Breast epithelium (tissue), 3 donors: ENCODE measurements around the gene SSR4.

ENCODE experiments used
- POLR2A ChIP-seq: fragments of 450-650 bp; IDR thresholded peaks from one replicate; pipeline ENCODE4 v1.6.1; 2016; ENCODE audit warnings: antibody characterized with exemption, mild to moderate bottlenecking, moderate library complexity
- POLR2AphosphoS5 ChIP-seq, 3 donors: sonication (generic); formaldehyde crosslinking; IDR thresholded peaks; one replicate each; pipeline ENCODE4 v1.6.1; 2017; ENCODE audit warnings: antibody characterized with exemption in 3 of 3
- TF ChIP-seq, protein P1 (sequence below), 3 donors: fragments of 450-650 bp; IDR thresholded peaks; one replicate each; pipeline ENCODE4 v1.5.1; 2016 to 2017; ENCODE audit warnings: antibody characterized with exemption in 3 of 3, mild to moderate bottlenecking in 3 of 3, moderate library complexity in 3 of 3

GRCh38 chrX:153814591-153815315 is 20.3 kb downstream of the SSR4 start:
- TF ChIP-seq, protein P1, sequence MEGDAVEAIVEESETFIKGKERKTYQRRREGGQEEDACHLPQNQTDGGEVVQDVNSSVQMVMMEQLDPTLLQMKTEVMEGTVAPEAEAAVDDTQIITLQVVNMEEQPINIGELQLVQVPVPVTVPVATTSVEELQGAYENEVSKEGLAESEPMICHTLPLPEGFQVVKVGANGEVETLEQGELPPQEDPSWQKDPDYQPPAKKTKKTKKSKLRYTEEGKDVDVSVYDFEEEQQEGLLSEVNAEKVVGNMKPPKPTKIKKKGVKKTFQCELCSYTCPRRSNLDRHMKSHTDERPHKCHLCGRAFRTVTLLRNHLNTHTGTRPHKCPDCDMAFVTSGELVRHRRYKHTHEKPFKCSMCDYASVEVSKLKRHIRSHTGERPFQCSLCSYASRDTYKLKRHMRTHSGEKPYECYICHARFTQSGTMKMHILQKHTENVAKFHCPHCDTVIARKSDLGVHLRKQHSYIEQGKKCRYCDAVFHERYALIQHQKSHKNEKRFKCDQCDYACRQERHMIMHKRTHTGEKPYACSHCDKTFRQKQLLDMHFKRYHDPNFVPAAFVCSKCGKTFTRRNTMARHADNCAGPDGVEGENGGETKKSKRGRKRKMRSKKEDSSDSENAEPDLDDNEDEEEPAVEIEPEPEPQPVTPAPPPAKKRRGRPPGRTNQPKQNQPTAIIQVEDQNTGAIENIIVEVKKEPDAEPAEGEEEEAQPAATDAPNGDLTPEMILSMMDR (IDR thresholded peaks at IDR 0.05): no peak
- TF ChIP-seq POLR2AphosphoS5 (IDR thresholded peaks at IDR 0.05) (no peak), POLR2A (no peak)
